Chondrocyte (in vitro differentiated cells): Measurements from ENCODE around the gene XK. TPM values are rescaled to one million over a fixed set of nuclear protein-coding genes. Genes with fewer than 3 reads are reported as not detected.

Experiments used
- DNase-seq: peaks from one replicate; pipeline ENCODE4 v3.0.0; 2021; ENCODE audit warnings: mixed read lengths, low spot score
- H3K27ac Mint-ChIP-seq: one replicate; pipeline ENCODE4 v1.8.0; 2021; ENCODE audit warnings: mild to moderate bottlenecking, moderate library complexity, mixed read lengths; ENCODE audit not compliant: unreplicated experiment
- H3K27me3 Mint-ChIP-seq: 2 replicates; pipeline ENCODE4 v1.8.0; 2021; ENCODE audit warnings: low read depth, mixed read lengths
- H3K36me3 Mint-ChIP-seq: 2 replicates; pipeline ENCODE4 v1.8.0; 2021; ENCODE audit warnings: low read depth, mixed read lengths
- H3K4me1 Mint-ChIP-seq: 2 replicates; pipeline ENCODE4 v1.8.0; 2021; ENCODE audit warnings: low read depth, mild to moderate bottlenecking, mixed read lengths
- H3K4me3 Mint-ChIP-seq: one replicate; pipeline ENCODE4 v1.8.0; 2021; ENCODE audit warnings: mild to moderate bottlenecking, moderate library complexity, mixed read lengths; ENCODE audit not compliant: unreplicated experiment
- H3K9me3 Mint-ChIP-seq: 2 replicates; pipeline ENCODE4 v1.8.0; 2021; ENCODE audit warnings: low read depth, mixed read lengths
- CTCF ChIP-seq: fragments of 200-600 bp; sonication (generic); IDR thresholded peaks from 2 replicates; pipeline ENCODE4 v1.5.0; 2021; ENCODE audit warnings: antibody characterized with exemption, mild to moderate bottlenecking, moderate library complexity
- total RNA-seq: library from RNA; stranded (reverse); gene quantifications from 3 replicates; pipeline ENCODE4 v1.2.1, GENCODE V29; 2021

XK gene
- total RNA-seq, 1 donor from 2014 or later, result 0.07 TPM

GRCh38 chrX:37667141-37667540 is 18.4 kb upstream of the XK start:
- H3K36me3 Mint-ChIP-seq, result no peaks in the 10 kb centered on the region
- no peak overlapping the region for H3K27ac Mint-ChIP-seq
- no peak for TF ChIP-seq CTCF
- DNase-seq, result no peak
- peaks cover 4% of the 10 kb centered on the region for H3K27me3 Mint-ChIP-seq
- H3K9me3 Mint-ChIP-seq, result peaks cover under 1% of the 10 kb centered on the region
- no peak overlapping the region for H3K4me3 Mint-ChIP-seq
- no peaks in the 10 kb centered on the region for H3K4me1 Mint-ChIP-seq

- DNase-seq, result no peak
- no peak for TF ChIP-seq CTCF
- Mint-ChIP-seq H3K36me3 (no peaks in the 10 kb centered on the region), H3K4me3 (no peak overlapping the region), H3K27me3 (peaks cover 14% of the 10 kb centered on the region), H3K4me1 (no peaks in the 10 kb centered on the region), H3K27ac (no peak overlapping the region), H3K9me3 (no peaks in the 10 kb centered on the region)
Measured at GRCh38 chrX:37672563-37672962, 13.0 kb upstream of the XK start.

- peaks cover 21% of the 10 kb centered on the region for H3K27me3 Mint-ChIP-seq
- no peak overlapping the region for H3K4me3 Mint-ChIP-seq
- H3K9me3 Mint-ChIP-seq, result no peaks in the 10 kb centered on the region
- no peak overlapping the region for H3K27ac Mint-ChIP-seq
- no peaks in the 10 kb centered on the region for H3K36me3 Mint-ChIP-seq
- H3K4me1 Mint-ChIP-seq, result no peaks in the 10 kb centered on the region
- DNase-seq, result no peak
- TF ChIP-seq CTCF, result no peak
Measured at GRCh38 chrX:37676811-37677210, 8.8 kb upstream of the XK start.

GRCh38 chrX:37677243-37677642 is 8.3 kb upstream of the XK start:
- Mint-ChIP-seq H3K4me3 (no peak overlapping the region), H3K27me3 (peaks cover 18% of the 10 kb centered on the region), H3K36me3 (no peaks in the 10 kb centered on the region), H3K4me1 (no peaks in the 10 kb centered on the region), H3K9me3 (no peaks in the 10 kb centered on the region), H3K27ac (no peak overlapping the region)
- DNase-seq, result no peak
- TF ChIP-seq CTCF, result no peak

GRCh38 chrX:37677765-37678164 is 7.8 kb upstream of the XK start:
- no peak for DNase-seq
- no peak for TF ChIP-seq CTCF
- Mint-ChIP-seq H3K4me3 (no peak overlapping the region), H3K9me3 (no peaks in the 10 kb centered on the region), H3K27ac (no peak overlapping the region), H3K4me1 (no peaks in the 10 kb centered on the region), H3K36me3 (no peaks in the 10 kb centered on the region), H3K27me3 (peaks cover 17% of the 10 kb centered on the region)
